Omental fat pad (tissue), 4 donors: Measurements from ENCODE around the gene ERCC2. TPM values are rescaled to one million over a fixed set of nuclear protein-coding genes. Genes with fewer than 3 reads are reported as not detected.

Source experiments
- ATAC-seq: fragments of 150-250 bp; one replicate; pipeline ENCODE4 v1.9.1; 2016; ENCODE audit warnings: mild to moderate bottlenecking, moderate library complexity; ENCODE audit not compliant: low FRiP score
- DNase-seq: peaks from one replicate; pipeline ENCODE4 v3.0.0-alpha.2; 2019; ENCODE audit warnings: low spot score
- total RNA-seq, 4 donors: library from RNA; depleted of rRNA; stranded (reverse); fragments of >200 nt; gene quantifications; one replicate each; pipeline ENCODE4 v1.1.0, GENCODE V29; 2016
- TF ChIP-seq, protein P1 (sequence below), 3 donors: fragments of 450-650 bp; IDR thresholded peaks; one replicate each; pipeline ENCODE4 v1.5.1; 2016 to 2017; ENCODE audit warnings: antibody characterized with exemption in 3 of 3, mild to moderate bottlenecking in 3 of 3, moderate library complexity in 2 of 3

Gene ERCC2
- total RNA-seq, 4 donors from 2014 or later = 7.1 to 11.2 (median 8.4) TPM

DNA sequence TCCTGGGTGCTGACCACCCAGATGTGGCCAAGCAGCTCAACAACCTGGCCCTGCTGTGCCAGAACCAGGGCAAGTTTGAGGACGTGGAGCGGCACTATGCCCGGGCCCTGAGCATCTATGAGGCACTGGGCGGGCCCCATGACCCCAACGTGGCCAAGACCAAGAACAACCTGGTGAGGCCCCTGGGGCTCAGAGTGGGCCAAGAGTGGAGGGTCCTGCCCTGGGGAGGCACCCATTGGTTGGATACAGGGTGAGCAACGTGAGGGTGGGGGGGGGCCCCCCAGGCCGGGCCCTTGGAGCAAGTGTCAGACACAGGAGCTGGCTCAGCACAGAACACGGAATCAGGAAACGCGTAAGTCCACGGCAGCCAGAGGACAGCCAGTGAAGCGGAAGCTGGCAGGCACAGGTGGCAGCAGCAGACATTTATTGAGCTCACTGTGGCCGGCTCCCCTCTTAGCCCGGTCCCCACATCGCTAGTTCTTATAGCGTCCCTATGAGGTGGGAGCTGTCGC, 20.9 kb downstream of the ERCC2 start:
- ATAC-seq (no peak), DNase-seq (no peak)
- TF ChIP-seq, protein P1, sequence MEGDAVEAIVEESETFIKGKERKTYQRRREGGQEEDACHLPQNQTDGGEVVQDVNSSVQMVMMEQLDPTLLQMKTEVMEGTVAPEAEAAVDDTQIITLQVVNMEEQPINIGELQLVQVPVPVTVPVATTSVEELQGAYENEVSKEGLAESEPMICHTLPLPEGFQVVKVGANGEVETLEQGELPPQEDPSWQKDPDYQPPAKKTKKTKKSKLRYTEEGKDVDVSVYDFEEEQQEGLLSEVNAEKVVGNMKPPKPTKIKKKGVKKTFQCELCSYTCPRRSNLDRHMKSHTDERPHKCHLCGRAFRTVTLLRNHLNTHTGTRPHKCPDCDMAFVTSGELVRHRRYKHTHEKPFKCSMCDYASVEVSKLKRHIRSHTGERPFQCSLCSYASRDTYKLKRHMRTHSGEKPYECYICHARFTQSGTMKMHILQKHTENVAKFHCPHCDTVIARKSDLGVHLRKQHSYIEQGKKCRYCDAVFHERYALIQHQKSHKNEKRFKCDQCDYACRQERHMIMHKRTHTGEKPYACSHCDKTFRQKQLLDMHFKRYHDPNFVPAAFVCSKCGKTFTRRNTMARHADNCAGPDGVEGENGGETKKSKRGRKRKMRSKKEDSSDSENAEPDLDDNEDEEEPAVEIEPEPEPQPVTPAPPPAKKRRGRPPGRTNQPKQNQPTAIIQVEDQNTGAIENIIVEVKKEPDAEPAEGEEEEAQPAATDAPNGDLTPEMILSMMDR (IDR thresholded peaks at IDR 0.05) = no peak

DNA sequence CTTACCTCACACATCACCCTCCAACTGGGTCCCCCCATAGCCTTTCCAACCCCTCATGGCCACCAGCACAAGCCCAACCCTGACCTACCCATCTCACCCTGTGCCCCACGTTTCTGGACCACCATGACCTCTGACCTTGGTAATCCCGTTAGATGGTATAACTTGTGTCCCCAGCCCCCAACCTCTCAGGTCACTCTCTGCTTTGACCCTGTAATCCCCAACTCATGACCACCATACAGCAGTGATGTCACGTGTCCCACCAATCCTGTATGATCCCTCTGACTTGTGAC, 21.3 kb downstream of the ERCC2 start:
- ATAC-seq (no peak), DNase-seq (no peak)
- TF ChIP-seq, protein P1 (IDR thresholded peaks at IDR 0.05) = no peak

DNA sequence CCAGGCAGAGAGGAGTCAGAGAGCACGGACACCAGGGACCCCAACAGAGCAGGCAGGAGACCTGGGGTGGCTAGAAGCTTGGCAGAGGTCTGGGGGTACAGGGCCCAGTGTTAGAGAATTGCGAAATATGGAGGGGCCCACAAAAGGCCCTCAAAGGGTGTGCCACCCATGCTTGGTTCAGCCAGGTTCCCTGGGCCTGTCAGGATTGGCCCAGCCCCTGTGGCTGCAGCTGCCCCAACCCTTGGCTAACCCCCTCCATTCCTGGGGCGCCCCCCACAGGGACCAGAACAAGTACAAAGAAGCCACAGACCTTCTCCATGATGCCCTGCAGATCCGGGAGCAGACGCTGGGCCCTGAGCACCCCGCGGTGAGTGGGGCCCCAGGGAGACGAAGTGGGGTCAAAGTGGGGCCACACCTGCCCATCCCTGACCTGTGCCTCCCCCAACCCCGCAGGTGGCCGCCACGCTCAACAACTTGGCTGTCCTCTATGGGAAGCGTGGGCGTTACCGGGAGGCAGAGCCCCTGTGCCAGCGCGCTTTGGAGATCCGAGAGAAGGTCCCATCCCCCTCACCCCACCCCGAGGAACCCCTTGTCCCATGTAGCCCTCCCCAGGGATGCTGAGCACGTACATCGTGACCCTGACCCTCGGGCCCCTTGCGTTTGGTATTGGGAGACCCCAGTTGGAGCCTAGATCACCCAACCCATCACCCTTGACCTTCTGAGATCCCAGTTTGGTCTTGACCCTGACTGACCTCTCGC, 21.8 kb downstream of the ERCC2 start:
- ATAC-seq (no peak), DNase-seq (no peak)
- TF ChIP-seq, protein P1 (IDR thresholded peaks at IDR 0.05) = no peak

DNA sequence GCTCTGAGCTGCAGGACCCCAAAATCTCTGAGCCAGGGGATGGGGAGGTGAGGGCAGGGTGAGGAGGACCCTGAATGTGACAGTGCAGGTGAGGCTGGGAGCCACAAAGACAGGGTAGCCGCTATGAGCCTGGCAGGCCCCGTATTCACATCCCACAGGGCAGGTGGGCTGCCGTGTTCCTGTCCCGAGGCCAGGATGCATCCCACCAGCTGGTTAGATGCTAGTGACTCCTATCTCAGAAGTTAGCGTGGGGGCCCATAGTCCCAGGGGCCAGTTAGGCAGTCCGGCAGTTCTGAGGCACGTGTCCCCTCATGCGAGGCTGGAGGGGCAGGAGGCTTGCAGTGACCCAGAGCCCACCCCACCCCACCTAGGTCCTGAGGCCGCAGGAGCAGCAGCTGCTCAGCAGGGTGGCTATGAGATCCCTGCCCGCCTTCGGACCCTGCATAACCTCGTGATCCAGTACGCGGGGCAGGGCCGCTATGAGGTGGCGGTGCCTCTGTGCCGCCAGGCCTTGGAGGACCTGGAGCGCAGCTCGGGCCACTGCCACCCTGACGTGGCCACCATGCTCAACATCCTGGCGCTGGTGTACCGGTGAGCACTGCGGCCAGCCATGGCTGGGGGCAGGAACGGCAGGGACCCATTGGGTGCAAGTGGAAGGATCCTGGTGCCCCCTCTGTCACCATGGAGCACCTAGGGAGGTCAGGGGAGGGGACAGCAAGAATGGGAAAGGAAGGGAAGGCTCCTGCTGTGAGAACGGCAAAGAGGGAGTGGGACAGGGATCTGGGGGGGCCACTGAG, 22.6 kb downstream of the ERCC2 start:
- TF ChIP-seq, protein P1 (IDR thresholded peaks at IDR 0.05) = no peak
- ATAC-seq (no peak), DNase-seq (no peak)

DNA sequence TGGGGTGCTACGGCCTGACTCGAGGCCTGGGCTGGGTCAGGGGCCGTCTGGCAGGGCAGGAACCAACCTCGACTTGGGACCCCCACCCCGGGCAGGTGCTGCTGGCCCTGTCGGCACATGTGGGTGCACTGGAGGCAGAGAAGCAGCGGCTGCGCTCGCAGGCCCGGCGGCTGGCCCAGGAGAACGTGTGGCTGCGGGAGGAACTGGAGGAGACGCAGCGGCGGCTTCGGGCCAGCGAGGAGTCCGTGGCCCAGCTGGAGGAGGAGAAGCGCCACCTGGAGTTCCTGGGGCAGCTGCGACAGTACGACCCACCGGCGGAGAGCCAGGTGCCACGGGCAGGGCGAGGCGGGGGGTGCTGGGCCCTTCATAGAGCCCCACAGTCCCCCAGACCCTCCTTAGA, 23.9 kb downstream of the ERCC2 start:
- TF ChIP-seq, protein P1 (IDR thresholded peaks at IDR 0.05) = no peak
- DNase-seq = no peak
- no peak for ATAC-seq

DNA sequence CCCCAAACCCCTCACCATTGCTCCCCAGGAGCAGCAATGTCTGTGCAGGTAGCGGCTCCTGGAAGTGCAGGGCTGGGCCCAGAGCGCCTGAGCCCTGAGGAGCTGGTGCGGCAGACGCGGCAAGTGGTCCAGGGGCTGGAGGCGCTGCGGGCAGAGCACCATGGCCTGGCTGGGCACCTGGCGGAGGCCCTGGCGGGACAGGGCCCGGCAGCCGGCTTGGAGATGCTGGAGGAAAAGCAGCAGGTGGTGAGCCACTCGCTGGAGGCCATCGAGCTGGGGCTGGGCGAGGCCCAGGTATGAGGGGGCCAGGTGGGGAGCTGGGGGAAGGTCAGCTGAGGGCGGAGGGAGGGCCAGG, 24.9 kb downstream of the ERCC2 start:
- no peak for DNase-seq
- TF ChIP-seq, protein P1 (IDR thresholded peaks at IDR 0.05) = no peak
- no peak for ATAC-seq
